T-helper 2 cell treated with Interferon-gamma antibody and Interleukin-4, amounts not matched to agents 100 ng/mL and 5 ng/mL, for 36 hours (primary cell): ENCODE results near the gene FGD3. TPM values are rescaled to one million over a fixed set of nuclear protein-coding genes. Genes with fewer than 3 reads are reported as not detected.

ENCODE experiments used
- intact Hi-C: fragments of 100-400 bp; cut with micrococcal nuclease; formaldehyde crosslinking; loops from one replicate; pipeline ENCODE4 v1.15.1; 2023
- total RNA-seq: library from RNA; stranded (reverse); gene quantifications from 2 replicates; pipeline ENCODE4 v1.2.3, GENCODE V29; 2022

The FGD3 gene
- total RNA-seq, 1 donor from 2014 or later, result 106 TPM

GRCh38 chr9:93049491-93049890, 102.2 kb downstream of the FGD3 start:
- intact Hi-C loops, result no loop called here

GRCh38 chr9:93050231-93050630, 102.9 kb downstream of the FGD3 start:
- intact Hi-C loops, result no loop called here

- intact Hi-C loops, result no loop called here
These were observed 104.4 kb downstream of the FGD3 start for GRCh38 chr9:93051680-93052089.

- intact Hi-C loops, result no loop called here
These were observed 105.6 kb downstream of the FGD3 start for GRCh38 chr9:93052791-93053540.

- intact Hi-C loops, result no loop called here
These were observed 106.5 kb downstream of the FGD3 start for GRCh38 chr9:93053781-93054331.

- intact Hi-C loops, result no loop called here
These were observed 107.7 kb downstream of the FGD3 start for GRCh38 chr9:93054758-93055704.

GRCh38 chr9:93057042-93057702, 109.8 kb downstream of the FGD3 start:
- intact Hi-C loops, result no loop called here

GRCh38 chr9:93057703-93058354, 110.5 kb downstream of the FGD3 start:
- intact Hi-C loops, result loop anchor here (1.0 kb wide), 1 partner anchor 38 kb away; the partner anchor contains the start of gene CARD19

- intact Hi-C loops, result loop anchor here (1.0 kb wide), 1 partner anchor 38 kb away; the partner anchor contains the start of gene CARD19
These were observed 111.2 kb downstream of the FGD3 start, which contains the start of gene SUSD3 for GRCh38 chr9:93058355-93059010. SUSD3 (plus strand) TSS chr9:93058701; CDS start chr9:93058743, 42 bp downstream.

- intact Hi-C loops, result no loop called here
These were observed 111.8 kb downstream of the FGD3 start for GRCh38 chr9:93059011-93059714.

GRCh38 chr9:93059715-93060578, 112.6 kb downstream of the FGD3 start:
- intact Hi-C loops, result loop anchor here (10.0 kb wide), 1 partner anchor 55 kb away; no protein-coding TSS in a partner anchor

- intact Hi-C loops, result loop anchor here (10.0 kb wide), 1 partner anchor 56 kb away; no protein-coding TSS in a partner anchor
These were observed 113.5 kb downstream of the FGD3 start for GRCh38 chr9:93060746-93061259.

- intact Hi-C loops, result loop anchor here (10.0 kb wide), 1 partner anchor 57 kb away; no protein-coding TSS in a partner anchor
These were observed 114.0 kb downstream of the FGD3 start for GRCh38 chr9:93061260-93061751.

- intact Hi-C loops, result loop anchor here (10.0 kb wide), 1 partner anchor 57 kb away; no protein-coding TSS in a partner anchor
These were observed 114.8 kb downstream of the FGD3 start for GRCh38 chr9:93061791-93062763.

GRCh38 chr9:93064392-93065134, 117.2 kb downstream of the FGD3 start:
- intact Hi-C loops, result loop anchor here (1.0 to 10.0 kb wide), 6 partner anchors 19 to 100 kb away; partner anchors contain the start of gene NINJ1
